Natural killer cell (primary cell): ENCODE results near the gene KIRREL3. TPM values are rescaled to one million over a fixed set of nuclear protein-coding genes. Genes with fewer than 3 reads are reported as not detected.

ENCODE experiments used
- ATAC-seq, 3 donors: fragments of 150-1000 bp in 2 of 3; fragments of 200-7000 bp in 1 of 3; cut with Tn5 transposase; 1 replicate in 1 of 3; 2 replicates in 2 of 3; pipeline ENCODE4 v1.10.0; 2021; ENCODE audit warnings: mild to moderate bottlenecking in 2 of 3, moderate library complexity in 2 of 3
- DNase-seq, 2 donors: peaks; one replicate each; pipeline versions ENCODE4 v3.0.0 to v3.0.0-alpha.2; 2013 to 2021; ENCODE audit warnings: mixed read lengths in 1 of 2
- H3K27ac ChIP-seq: one replicate; pipeline ENCODE4 v1.5.1; 2013; ENCODE audit warnings: mild to moderate bottlenecking, low read length
- H3K27me3 ChIP-seq: one replicate; pipeline ENCODE4 v1.6.1; 2013; ENCODE audit warnings: low read length; ENCODE audit not compliant: control insufficient read depth, insufficient read depth
- H3K36me3 ChIP-seq: one replicate; pipeline ENCODE4 v1.6.1; 2013; ENCODE audit warnings: low read length; ENCODE audit not compliant: control insufficient read depth, insufficient read depth
- H3K4me1 ChIP-seq: one replicate; pipeline ENCODE4 v1.6.1; 2013; ENCODE audit warnings: low read length; ENCODE audit not compliant: control insufficient read depth, insufficient read depth
- H3K4me3 ChIP-seq: one replicate; pipeline ENCODE4 v1.5.1; 2013; ENCODE audit warnings: low read length
- H3K9me3 ChIP-seq: one replicate; pipeline ENCODE4 v1.6.1; 2013; ENCODE audit warnings: low read length; ENCODE audit not compliant: control insufficient read depth, insufficient read depth
- H3K27ac Mint-ChIP-seq, 2 donors: one replicate each; pipeline ENCODE4 v1.8.0; 2022; ENCODE audit warnings: mild to moderate bottlenecking in 2 of 2, mixed read lengths in 2 of 2, moderate library complexity in 1 of 2
- H3K27me3 Mint-ChIP-seq, 2 donors: one replicate each; pipeline ENCODE4 v1.8.0; 2022; ENCODE audit warnings: low read depth in 2 of 2, mixed read lengths in 2 of 2
- H3K36me3 Mint-ChIP-seq: one replicate; pipeline ENCODE4 v1.8.0; 2022; ENCODE audit warnings: mixed read lengths
- H3K4me1 Mint-ChIP-seq, 2 donors: one replicate each; pipeline ENCODE4 v1.8.0; 2022; ENCODE audit warnings: mixed read lengths in 2 of 2
- H3K4me3 Mint-ChIP-seq: one replicate; pipeline ENCODE4 v1.8.0; 2022; ENCODE audit warnings: mild to moderate bottlenecking, moderate library complexity, mixed read lengths
- H3K9me3 Mint-ChIP-seq, 2 donors: one replicate each; pipeline ENCODE4 v1.8.0; 2022; ENCODE audit warnings: mixed read lengths in 2 of 2
- CTCF ChIP-seq: fragments of 200-600 bp; IDR thresholded peaks from one replicate; pipeline ENCODE4 v1.8.0; 2022; ENCODE audit warnings: antibody characterized with exemption
- WGBS: methylation state at CpG from one replicate; pipeline ENCODE4 v1.1.7; 2013; ENCODE audit warnings: missing lambda C conversion rate; ENCODE audit not compliant: insufficient coverage; 5-methylcytosine and 5-hydroxymethylcytosine counted together
- intact Hi-C: fragments of 100-400 bp; cut with micrococcal nuclease; formaldehyde crosslinking; loops from one replicate; pipeline ENCODE4 v1.14.2; 2022
- total RNA-seq, 4 donors: library from RNA; stranded (reverse); fragments of 120-200 nt in 1 of 4; gene quantifications; one replicate each; pipeline versions ENCODE4 v1.2.3 to v1.2.4, GENCODE V29; 2013 to 2022

KIRREL3 gene
- total RNA-seq, 3 donors from 2014 or later (not counting 1 experiment from before 2014, with no cell fraction given), result not detected

- H3K27me3 ChIP-seq, result no peaks in the 10 kb centered on the region
- peaks cover 0 to 3% of the 10 kb centered on the region in 2 donors for H3K27me3 Mint-ChIP-seq
- no peaks in the 10 kb centered on the region for H3K36me3 ChIP-seq
- no peak overlapping the region for H3K27ac ChIP-seq
- H3K36me3 Mint-ChIP-seq, result no peaks in the 10 kb centered on the region
- peaks cover 13% of the 10 kb centered on the region for H3K4me1 ChIP-seq
- H3K27ac Mint-ChIP-seq, result no peak overlapping the region
- no peaks in the 10 kb centered on the region for H3K9me3 ChIP-seq
- TF ChIP-seq CTCF, result no peak
- ATAC-seq (no peak), DNase-seq (peak in 1 of 2 donors; percentile 41)
- H3K9me3 Mint-ChIP-seq, result no peaks in the 10 kb centered on the region
- intact Hi-C loops, result no loop called here
- 37% methylated on average over 13 of the region's 14 CpGs for WGBS
- H3K4me3 Mint-ChIP-seq, result no peak overlapping the region
- H3K4me1 Mint-ChIP-seq, result peaks cover 11 to 18% of the 10 kb centered on the region in 2 donors
- H3K4me3 ChIP-seq, result no peak overlapping the region
These were observed 522.9 kb downstream of the KIRREL3 start for GRCh38 chr11:126477535-126478305.

DNA sequence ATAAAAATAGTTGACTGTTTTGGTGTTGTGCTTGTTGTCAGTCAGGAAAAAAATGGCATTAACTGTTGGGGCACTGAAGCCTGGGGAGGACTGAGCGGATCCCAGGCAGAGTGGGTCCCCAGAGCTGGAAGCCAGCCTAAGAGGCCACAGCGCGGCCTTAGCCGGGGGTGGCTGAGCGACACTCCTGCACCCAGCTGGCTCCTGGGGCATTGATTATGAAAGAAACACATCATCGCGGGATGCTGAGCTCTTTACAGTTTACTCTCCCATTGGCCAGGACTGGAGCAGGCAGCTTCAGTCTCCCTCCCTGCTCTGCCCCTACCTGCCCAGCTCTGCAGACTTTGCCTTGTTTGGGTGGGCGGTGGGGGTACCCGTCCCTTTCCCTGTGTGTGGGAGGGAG is 523.6 kb downstream of the KIRREL3 start:
- Histone ChIP-seq H3K9me3 (no peaks in the 10 kb centered on the region), H3K27me3 (no peaks in the 10 kb centered on the region), H3K4me1 (peaks cover 13% of the 10 kb centered on the region), H3K36me3 (no peaks in the 10 kb centered on the region), H3K4me3 (no peak overlapping the region), H3K27ac (no peak overlapping the region)
- WGBS, result 89% methylated on average over 9 of the region's 9 CpGs
- H3K27me3 Mint-ChIP-seq, result peaks cover 0 to 3% of the 10 kb centered on the region in 2 donors
- H3K4me1 Mint-ChIP-seq, result peaks cover 11 to 18% of the 10 kb centered on the region in 2 donors
- intact Hi-C loops, result no loop called here
- TF ChIP-seq CTCF, result no peak
- no peak overlapping the region for H3K27ac Mint-ChIP-seq
- H3K4me3 Mint-ChIP-seq, result no peak overlapping the region
- H3K36me3 Mint-ChIP-seq, result no peaks in the 10 kb centered on the region
- ATAC-seq (no peak), DNase-seq (no peak)
- no peaks in the 10 kb centered on the region for H3K9me3 Mint-ChIP-seq

GRCh38 chr11:126476266-126476924 is 524.2 kb downstream of the KIRREL3 start:
- Histone ChIP-seq H3K9me3 (no peaks in the 10 kb centered on the region), H3K4me1 (peaks cover 13% of the 10 kb centered on the region), H3K4me3 (no peak overlapping the region), H3K36me3 (no peaks in the 10 kb centered on the region), H3K27ac (no peak overlapping the region), H3K27me3 (no peaks in the 10 kb centered on the region)
- ATAC-seq (no peak), DNase-seq (no peak)
- TF ChIP-seq CTCF, result no peak
- H3K27ac Mint-ChIP-seq, result no peak overlapping the region
- intact Hi-C loops, result no loop called here
- WGBS, result 85% methylated on average over 5 of the region's 15 CpGs
- H3K27me3 Mint-ChIP-seq, result peaks cover 0 to 3% of the 10 kb centered on the region in 2 donors
- H3K9me3 Mint-ChIP-seq, result no peaks in the 10 kb centered on the region
- no peak overlapping the region for H3K4me3 Mint-ChIP-seq
- no peaks in the 10 kb centered on the region for H3K36me3 Mint-ChIP-seq
- H3K4me1 Mint-ChIP-seq, result peaks cover 10 to 15% of the 10 kb centered on the region in 2 donors
